Natural killer cell (primary cell): ENCODE data around the gene MLPH. TPM values are rescaled to one million over a fixed set of nuclear protein-coding genes. Genes with fewer than 3 reads are reported as not detected.

Source experiments
- ATAC-seq, 3 donors: fragments of 150-1000 bp in 2 of 3; fragments of 200-7000 bp in 1 of 3; cut with Tn5 transposase; 1 replicate in 1 of 3; 2 replicates in 2 of 3; pipeline ENCODE4 v1.10.0; 2021; ENCODE audit warnings: mild to moderate bottlenecking in 2 of 3, moderate library complexity in 2 of 3
- DNase-seq, 2 donors: peaks; one replicate each; pipeline versions ENCODE4 v3.0.0 to v3.0.0-alpha.2; 2013 to 2021; ENCODE audit warnings: mixed read lengths in 1 of 2
- H3K27ac ChIP-seq: one replicate; pipeline ENCODE4 v1.5.1; 2013; ENCODE audit warnings: mild to moderate bottlenecking, low read length
- H3K27me3 ChIP-seq: one replicate; pipeline ENCODE4 v1.6.1; 2013; ENCODE audit warnings: low read length; ENCODE audit not compliant: control insufficient read depth, insufficient read depth
- H3K36me3 ChIP-seq: one replicate; pipeline ENCODE4 v1.6.1; 2013; ENCODE audit warnings: low read length; ENCODE audit not compliant: control insufficient read depth, insufficient read depth
- H3K4me1 ChIP-seq: one replicate; pipeline ENCODE4 v1.6.1; 2013; ENCODE audit warnings: low read length; ENCODE audit not compliant: control insufficient read depth, insufficient read depth
- H3K4me3 ChIP-seq: one replicate; pipeline ENCODE4 v1.5.1; 2013; ENCODE audit warnings: low read length
- H3K9me3 ChIP-seq: one replicate; pipeline ENCODE4 v1.6.1; 2013; ENCODE audit warnings: low read length; ENCODE audit not compliant: control insufficient read depth, insufficient read depth
- H3K27ac Mint-ChIP-seq, 2 donors: one replicate each; pipeline ENCODE4 v1.8.0; 2022; ENCODE audit warnings: mild to moderate bottlenecking in 2 of 2, mixed read lengths in 2 of 2, moderate library complexity in 1 of 2
- H3K27me3 Mint-ChIP-seq, 2 donors: one replicate each; pipeline ENCODE4 v1.8.0; 2022; ENCODE audit warnings: low read depth in 2 of 2, mixed read lengths in 2 of 2
- H3K36me3 Mint-ChIP-seq: one replicate; pipeline ENCODE4 v1.8.0; 2022; ENCODE audit warnings: mixed read lengths
- H3K4me1 Mint-ChIP-seq, 2 donors: one replicate each; pipeline ENCODE4 v1.8.0; 2022; ENCODE audit warnings: mixed read lengths in 2 of 2
- H3K4me3 Mint-ChIP-seq: one replicate; pipeline ENCODE4 v1.8.0; 2022; ENCODE audit warnings: mild to moderate bottlenecking, moderate library complexity, mixed read lengths
- H3K9me3 Mint-ChIP-seq, 2 donors: one replicate each; pipeline ENCODE4 v1.8.0; 2022; ENCODE audit warnings: mixed read lengths in 2 of 2
- WGBS: methylation state at CpG from one replicate; pipeline ENCODE4 v1.1.7; 2013; ENCODE audit warnings: missing lambda C conversion rate; ENCODE audit not compliant: insufficient coverage; 5-methylcytosine and 5-hydroxymethylcytosine counted together
- intact Hi-C: fragments of 100-400 bp; cut with micrococcal nuclease; formaldehyde crosslinking; loops from one replicate; pipeline ENCODE4 v1.14.2; 2022
- total RNA-seq, 4 donors: library from RNA; stranded (reverse); fragments of 120-200 nt in 1 of 4; gene quantifications; one replicate each; pipeline versions ENCODE4 v1.2.3 to v1.2.4, GENCODE V29; 2013 to 2022
- TF ChIP-seq, protein P1 (sequence below): fragments of 200-600 bp; IDR thresholded peaks from one replicate; pipeline ENCODE4 v1.8.0; 2022; ENCODE audit warnings: antibody characterized with exemption

Gene MLPH
- total RNA-seq, 3 donors from 2014 or later (not counting 1 experiment from before 2014, with no cell fraction given), result not detected

DNA sequence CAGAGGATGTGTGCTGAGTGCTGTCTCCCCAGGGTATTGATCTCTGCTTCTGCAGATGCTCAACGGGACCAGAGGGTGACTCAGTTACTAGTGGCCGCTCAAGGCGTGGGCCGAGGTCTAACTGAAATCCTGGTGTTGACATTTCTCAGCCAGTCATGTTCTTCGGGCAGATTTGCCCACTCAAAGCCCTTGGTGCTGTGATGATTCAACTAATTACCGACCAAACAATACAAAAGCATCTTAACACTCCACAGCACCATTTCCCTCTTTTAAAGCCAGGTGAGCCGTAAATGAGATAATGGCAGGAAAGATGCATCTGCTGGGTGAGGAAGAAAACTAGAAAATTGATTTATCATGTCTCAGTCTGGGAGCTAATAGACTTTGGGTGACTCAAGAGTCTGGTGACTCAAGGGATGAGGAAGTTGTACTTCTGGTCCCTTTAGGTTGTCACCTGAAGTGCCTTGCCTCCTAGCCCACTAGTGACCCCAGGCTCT, 46.7 kb downstream of the MLPH start:
- no peaks in the 10 kb centered on the region for H3K36me3 ChIP-seq
- 85% methylated on average over 7 of the region's 7 CpGs for WGBS
- no peak overlapping the region for H3K27ac ChIP-seq
- H3K36me3 Mint-ChIP-seq, result no peaks in the 10 kb centered on the region
- no peaks in the 10 kb centered on the region for H3K9me3 ChIP-seq
- intact Hi-C loops, result no loop called here
- no peaks in the 10 kb centered on the region for H3K27me3 ChIP-seq
- ATAC-seq, result no peak
- no peak overlapping the region for H3K4me3 ChIP-seq
- H3K4me1 Mint-ChIP-seq, result no peaks in the 10 kb centered on the region
- H3K4me3 Mint-ChIP-seq, result no peak overlapping the region
- H3K27me3 Mint-ChIP-seq, result no peaks in the 10 kb centered on the region
- no peak overlapping the region for H3K27ac Mint-ChIP-seq
- TF ChIP-seq, protein P1, sequence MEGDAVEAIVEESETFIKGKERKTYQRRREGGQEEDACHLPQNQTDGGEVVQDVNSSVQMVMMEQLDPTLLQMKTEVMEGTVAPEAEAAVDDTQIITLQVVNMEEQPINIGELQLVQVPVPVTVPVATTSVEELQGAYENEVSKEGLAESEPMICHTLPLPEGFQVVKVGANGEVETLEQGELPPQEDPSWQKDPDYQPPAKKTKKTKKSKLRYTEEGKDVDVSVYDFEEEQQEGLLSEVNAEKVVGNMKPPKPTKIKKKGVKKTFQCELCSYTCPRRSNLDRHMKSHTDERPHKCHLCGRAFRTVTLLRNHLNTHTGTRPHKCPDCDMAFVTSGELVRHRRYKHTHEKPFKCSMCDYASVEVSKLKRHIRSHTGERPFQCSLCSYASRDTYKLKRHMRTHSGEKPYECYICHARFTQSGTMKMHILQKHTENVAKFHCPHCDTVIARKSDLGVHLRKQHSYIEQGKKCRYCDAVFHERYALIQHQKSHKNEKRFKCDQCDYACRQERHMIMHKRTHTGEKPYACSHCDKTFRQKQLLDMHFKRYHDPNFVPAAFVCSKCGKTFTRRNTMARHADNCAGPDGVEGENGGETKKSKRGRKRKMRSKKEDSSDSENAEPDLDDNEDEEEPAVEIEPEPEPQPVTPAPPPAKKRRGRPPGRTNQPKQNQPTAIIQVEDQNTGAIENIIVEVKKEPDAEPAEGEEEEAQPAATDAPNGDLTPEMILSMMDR, result no peak
- H3K9me3 Mint-ChIP-seq, result no peaks in the 10 kb centered on the region
- no peak for DNase-seq
- no peaks in the 10 kb centered on the region for H3K4me1 ChIP-seq

GRCh38 chr2:237534380-237534779, 47.3 kb downstream of the MLPH start:
- no peaks in the 10 kb centered on the region for H3K9me3 Mint-ChIP-seq

DNA sequence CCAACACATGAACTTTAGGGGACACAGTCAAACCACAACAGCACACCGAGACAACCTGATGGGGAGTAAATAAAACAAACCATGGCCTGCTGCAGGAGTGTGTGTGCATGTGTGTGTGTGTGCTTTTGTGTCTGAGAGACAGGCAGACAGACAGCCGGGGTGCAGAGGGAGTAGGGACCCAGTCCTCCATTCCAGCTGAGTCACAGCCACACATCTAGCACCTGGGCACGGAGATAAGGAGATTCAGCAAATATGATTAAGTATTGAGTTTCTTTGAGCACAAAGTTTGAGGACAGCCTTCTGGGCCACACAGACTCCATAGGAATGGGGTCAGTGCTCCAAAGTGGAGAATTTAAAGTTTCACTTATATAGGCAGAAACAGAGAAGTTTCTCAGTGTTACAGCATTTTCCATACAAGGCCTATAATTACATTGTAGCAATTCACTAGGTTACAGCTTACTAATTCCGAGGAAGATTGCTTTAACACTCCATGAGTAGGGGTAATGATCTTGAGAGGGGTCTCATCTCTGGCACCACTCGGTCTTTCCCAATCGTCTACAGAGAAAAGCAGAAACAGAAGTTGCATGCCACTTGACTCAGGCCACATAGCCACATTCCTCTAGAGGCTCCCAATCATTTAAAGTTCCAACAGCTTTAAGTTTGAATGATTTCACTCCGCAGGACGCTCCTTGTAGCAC, 48.5 kb downstream of the MLPH start:
- H3K27me3 ChIP-seq, result no peaks in the 10 kb centered on the region
- intact Hi-C loops, result no loop called here
- H3K4me1 ChIP-seq, result no peaks in the 10 kb centered on the region
- no peaks in the 10 kb centered on the region for H3K9me3 Mint-ChIP-seq
- DNase-seq, result no peak
- ATAC-seq, result no peak
- no peak overlapping the region for H3K27ac ChIP-seq
- H3K4me3 Mint-ChIP-seq, result no peak overlapping the region
- no peaks in the 10 kb centered on the region for H3K27me3 Mint-ChIP-seq
- WGBS, result 82% methylated on average over 7 of the region's 8 CpGs
- H3K36me3 Mint-ChIP-seq, result no peaks in the 10 kb centered on the region
- no peak overlapping the region for H3K27ac Mint-ChIP-seq
- TF ChIP-seq, protein P1, result no peak
- H3K9me3 ChIP-seq, result no peaks in the 10 kb centered on the region
- H3K36me3 ChIP-seq, result no peaks in the 10 kb centered on the region
- H3K4me1 Mint-ChIP-seq, result no peaks in the 10 kb centered on the region
- H3K4me3 ChIP-seq, result no peak overlapping the region

More at GRCh38 chr2:237534380-237534779, 47.3 kb downstream of the MLPH start:
- ATAC-seq, result no peak
- no peaks in the 10 kb centered on the region for H3K36me3 ChIP-seq
- H3K4me3 ChIP-seq, result no peak overlapping the region
- intact Hi-C loops, result no loop called here
- Mint-ChIP-seq H3K36me3 (no peaks in the 10 kb centered on the region), H3K27me3 (no peaks in the 10 kb centered on the region), H3K27ac (no peak overlapping the region), H3K4me3 (no peak overlapping the region), H3K4me1 (no peaks in the 10 kb centered on the region)
- no peak overlapping the region for H3K27ac ChIP-seq
- H3K9me3 ChIP-seq, result no peaks in the 10 kb centered on the region
- DNase-seq, result no peak
- TF ChIP-seq, protein P1, result no peak
- 100% methylated on average over 1 of the region's 1 CpG for WGBS
- H3K4me1 ChIP-seq, result no peaks in the 10 kb centered on the region
- no peaks in the 10 kb centered on the region for H3K27me3 ChIP-seq

DNA sequence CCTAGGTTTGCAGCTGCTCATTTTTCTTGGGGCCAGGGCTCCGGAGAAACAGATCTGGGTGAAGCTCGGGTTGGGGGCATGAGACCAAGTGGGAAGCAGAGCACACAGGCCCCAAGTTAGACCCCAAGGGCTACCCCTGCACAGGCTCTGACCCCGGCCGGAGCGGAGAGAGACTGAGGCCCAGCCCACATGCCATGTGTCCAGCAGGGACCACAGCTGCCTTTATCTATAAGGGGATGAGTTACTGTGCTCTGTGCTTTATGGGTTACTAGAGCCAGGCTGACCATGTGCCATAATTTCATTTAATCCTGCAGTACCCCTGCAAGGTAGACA, 49.0 kb downstream of the MLPH start:
- no peaks in the 10 kb centered on the region for H3K4me1 ChIP-seq
- Mint-ChIP-seq H3K27ac (no peak overlapping the region), H3K9me3 (no peaks in the 10 kb centered on the region), H3K4me1 (no peaks in the 10 kb centered on the region), H3K27me3 (no peaks in the 10 kb centered on the region), H3K4me3 (no peak overlapping the region), H3K36me3 (no peaks in the 10 kb centered on the region)
- no peak for ATAC-seq
- WGBS, result 90% methylated on average over 5 of the region's 5 CpGs
- TF ChIP-seq, protein P1, result no peak
- no peak overlapping the region for H3K27ac ChIP-seq
- intact Hi-C loops, result no loop called here
- no peaks in the 10 kb centered on the region for H3K9me3 ChIP-seq
- no peak for DNase-seq
- no peak overlapping the region for H3K4me3 ChIP-seq
- H3K27me3 ChIP-seq, result no peaks in the 10 kb centered on the region
- H3K36me3 ChIP-seq, result no peaks in the 10 kb centered on the region
